PC-9 (cell line): Measurements from ENCODE around the gene TIGD1.

Source experiments
- EZH2 ChIP-seq: fragments of 200-600 bp; sonication (generic); IDR thresholded peaks from 2 replicates; pipeline ENCODE4 v1.8.0; 2017; ENCODE audit warnings: antibody characterized with exemption, low read depth
- TF ChIP-seq, protein P1 (sequence below): fragments of 200-600 bp; sonication (generic); conservative IDR thresholded peaks from 2 replicates; pipeline ENCODE4 v1.6.1; 2017; ENCODE audit warnings: mixed run types, antibody characterized with exemption, mild to moderate bottlenecking, moderate library complexity

DNA sequence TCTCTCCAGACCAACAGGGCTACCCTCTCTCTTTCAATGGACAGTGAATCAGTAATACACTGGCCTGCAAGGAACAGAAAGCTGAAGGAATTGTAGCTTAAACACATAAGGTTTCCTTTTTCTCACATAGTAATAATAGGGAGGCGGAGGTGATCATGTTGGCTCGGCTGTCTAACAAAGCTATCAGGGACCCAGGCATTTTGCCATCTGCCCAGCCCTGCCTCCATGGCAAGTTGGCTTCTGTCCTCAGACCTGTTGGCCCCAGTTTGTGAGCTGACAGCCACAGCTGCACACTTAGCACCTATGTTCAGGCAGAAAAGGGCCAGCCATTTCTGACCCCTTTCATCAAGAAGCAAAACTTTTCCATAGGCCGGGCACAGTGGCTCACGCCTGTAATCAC lies 12.9 kb downstream of the TIGD1 start:
- TF ChIP-seq, protein P1, sequence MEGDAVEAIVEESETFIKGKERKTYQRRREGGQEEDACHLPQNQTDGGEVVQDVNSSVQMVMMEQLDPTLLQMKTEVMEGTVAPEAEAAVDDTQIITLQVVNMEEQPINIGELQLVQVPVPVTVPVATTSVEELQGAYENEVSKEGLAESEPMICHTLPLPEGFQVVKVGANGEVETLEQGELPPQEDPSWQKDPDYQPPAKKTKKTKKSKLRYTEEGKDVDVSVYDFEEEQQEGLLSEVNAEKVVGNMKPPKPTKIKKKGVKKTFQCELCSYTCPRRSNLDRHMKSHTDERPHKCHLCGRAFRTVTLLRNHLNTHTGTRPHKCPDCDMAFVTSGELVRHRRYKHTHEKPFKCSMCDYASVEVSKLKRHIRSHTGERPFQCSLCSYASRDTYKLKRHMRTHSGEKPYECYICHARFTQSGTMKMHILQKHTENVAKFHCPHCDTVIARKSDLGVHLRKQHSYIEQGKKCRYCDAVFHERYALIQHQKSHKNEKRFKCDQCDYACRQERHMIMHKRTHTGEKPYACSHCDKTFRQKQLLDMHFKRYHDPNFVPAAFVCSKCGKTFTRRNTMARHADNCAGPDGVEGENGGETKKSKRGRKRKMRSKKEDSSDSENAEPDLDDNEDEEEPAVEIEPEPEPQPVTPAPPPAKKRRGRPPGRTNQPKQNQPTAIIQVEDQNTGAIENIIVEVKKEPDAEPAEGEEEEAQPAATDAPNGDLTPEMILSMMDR = no peak
- TF ChIP-seq EZH2 = no peak
